ENCODE data around the gene RPS15.
A peak's percentile ranks its signal among the peaks of the same experiment; 100 is the strongest.
"Not testable (repeated sequence)": the region's sequence is repeated elsewhere in the genome, so short reads cannot be mapped to it uniquely, and the experiment has no call there.

The RPS15 gene

GRCh38 chr19:1437609-1438008 lies 587 bp upstream of the RPS15 start:
- no peak for DNase-seq

GRCh38 chr19:1438933-1439354 lies 748 bp downstream of the RPS15 start:
- no peak for DNase-seq

GRCh38 chr19:1439525-1440417 lies 1.6 kb downstream of the RPS15 start:
- not testable (repeated sequence) for DNase-seq

- DNase-seq: no peak
These were observed 2.2 kb downstream of the RPS15 start for GRCh38 chr19:1440418-1440801.

- no peak for DNase-seq
These were observed 2.8 kb downstream of the RPS15 start for GRCh38 chr19:1441022-1441426.

- no peak for DNase-seq
These were observed 3.7 kb downstream of the RPS15 start for GRCh38 chr19:1441677-1442438.

- DNase-seq: peak; percentile 12
These were observed 7.2 kb downstream of the RPS15 start for GRCh38 chr19:1445185-1445931.

GRCh38 chr19:1445932-1446712 lies 7.9 kb downstream of the RPS15 start:
- DNase-seq: no peak

GRCh38 chr19:1446713-1447481 lies 8.7 kb downstream of the RPS15 start:
- DNase-seq: no peak

GRCh38 chr19:1447504-1447903 lies 9.3 kb downstream of the RPS15 start:
- no peak for DNase-seq

GRCh38 chr19:1447944-1448343 lies 9.7 kb downstream of the RPS15 start:
- no peak for DNase-seq

- no peak for DNase-seq
These were observed 11.6 kb downstream of the RPS15 start, which contains the start of gene APC2 for GRCh38 chr19:1449467-1450442. APC2 (plus strand) TSS chr19:1450121; CDS start chr19:1453002, 2,881 bp downstream.

GRCh38 chr19:1450735-1451731 lies 12.8 kb downstream of the RPS15 start:
- DNase-seq: no peak

- no peak for DNase-seq
These were observed 14.0 kb downstream of the RPS15 start for GRCh38 chr19:1451916-1452801.

- no peak for DNase-seq
These were observed 14.8 kb downstream of the RPS15 start for GRCh38 chr19:1452802-1453524.

GRCh38 chr19:1453525-1454364 lies 15.5 kb downstream of the RPS15 start:
- no peak for DNase-seq

Measured in NCI-H2029 treated with DMSO at 0.1 percent for 48 hours (cell line).